HG03521 (cell line): Measurements from ENCODE around the gene ADAP2.
"Not testable (repeated sequence)": the region's sequence is repeated elsewhere in the genome, so short reads cannot be mapped to it uniquely, and the experiment has no call there.

ENCODE experiments used
- ATAC-seq: cut with Tn5 transposase; IDR thresholded peaks from one replicate; pipeline ENCODE4 v1.9.1; 2021; ENCODE audit warnings: mild to moderate bottlenecking, moderate library complexity; ENCODE audit not compliant: unreplicated experiment

ADAP2 gene

GRCh38 chr17:30921544-30922196 is at the start of gene ADAP2:
TSS of gene ADAP2 (plus strand) at chr17:30921945. CDS start at chr17:30922015, 70 bp downstream.
- no peak for ATAC-seq

GRCh38 chr17:30886187-30886586 is 35.6 kb upstream of the ADAP2 start:
- ATAC-seq, result no peak

GRCh38 chr17:30894236-30894635 is 27.5 kb upstream of the ADAP2 start:
- ATAC-seq, result no peak

GRCh38 chr17:30897311-30897710 is 24.4 kb upstream of the ADAP2 start:
- ATAC-seq, result no peak

- ATAC-seq, result peak; percentile 23
Measured at GRCh38 chr17:30905742-30906100, 16.0 kb upstream of the ADAP2 start.

- peak; percentile 74 for ATAC-seq
Measured at GRCh38 chr17:30906101-30906911, 15.4 kb upstream of the ADAP2 start, which contains the start of gene TEFM. TSS of gene TEFM (minus strand) at chr17:30906238. CDS start at chr17:30906198, 40 bp downstream.

GRCh38 chr17:30908717-30909420 is 12.9 kb upstream of the ADAP2 start:
- no peak for ATAC-seq

GRCh38 chr17:30910151-30910550 is 11.6 kb upstream of the ADAP2 start:
- ATAC-seq, result not testable (repeated sequence)

GRCh38 chr17:30913955-30914354 is 7.8 kb upstream of the ADAP2 start:
- ATAC-seq, result no peak

GRCh38 chr17:30915833-30916611 is 5.7 kb upstream of the ADAP2 start:
- no peak for ATAC-seq

GRCh38 chr17:30917050-30917449 is 4.7 kb upstream of the ADAP2 start:
- ATAC-seq, result no peak

- ATAC-seq, result no peak
Measured at GRCh38 chr17:30920282-30920681, 1.5 kb upstream of the ADAP2 start.

- no peak for ATAC-seq
Measured at GRCh38 chr17:30920683-30921543, 832 bp upstream of the ADAP2 start.

GRCh38 chr17:30922235-30923030 is 688 bp downstream of the ADAP2 start:
- ATAC-seq, result no peak

GRCh38 chr17:30924341-30924740 is 2.6 kb downstream of the ADAP2 start:
- ATAC-seq, result no peak

GRCh38 chr17:30926516-30926915 is 4.8 kb downstream of the ADAP2 start:
- no peak for ATAC-seq

- no peak for ATAC-seq
Measured at GRCh38 chr17:30927756-30928155, 6.0 kb downstream of the ADAP2 start.

- no peak for ATAC-seq
Measured at GRCh38 chr17:30928584-30928983, 6.8 kb downstream of the ADAP2 start.

GRCh38 chr17:30929081-30929633 is 7.4 kb downstream of the ADAP2 start:
- no peak for ATAC-seq
